Sciatic nerve (tissue), 1 donor: ENCODE data around the gene PCYT2. TPM values are rescaled to one million over a fixed set of nuclear protein-coding genes. Genes with fewer than 3 reads are reported as not detected.

Experiments used
- total RNA-seq: library from RNA; stranded (reverse); fragmentation: NEBNext Ultra II Directional; extraction: Animal tissue kit (Norgen Biotek cat#: 25700); gene quantifications from one replicate; pipeline ENCODE4 v1.2.1, GENCODE V29; 2021
- donor health status: DM: no; HTN: no; CAD: no.

Gene PCYT2
- total RNA-seq, 1 donor from 2014 or later, result 34.1 TPM

Other genes starting within 250 kb of the PCYT2 start
- 17.9 TPM for gene OXLD1, start 244.8 kb downstream of the PCYT2 start, total RNA-seq
- 10.2 TPM for gene CCDC137, start 244.7 kb downstream of the PCYT2 start, total RNA-seq
- 31.8 TPM for gene ARL16, start 227.6 kb downstream of the PCYT2 start, total RNA-seq
- 79.8 TPM for gene HGS, start 227.4 kb downstream of the PCYT2 start, total RNA-seq
- gene MRPL12, start 208.0 kb downstream of the PCYT2 start, total RNA-seq, result 23.6 TPM
- gene SLC25A10, start 199.1 kb downstream of the PCYT2 start, total RNA-seq, result 23.0 TPM
- 7.8 TPM for gene GCGR, start 107.2 kb downstream of the PCYT2 start, total RNA-seq
- gene MCRIP1, start 78.1 kb downstream of the PCYT2 start, total RNA-seq, result 91.5 TPM
- not detected for gene PPP1R27, start 76.3 kb downstream of the PCYT2 start, total RNA-seq
- 248 TPM for gene P4HB, start 50.9 kb downstream of the PCYT2 start, total RNA-seq
- gene ARHGDIA, start 40.1 kb downstream of the PCYT2 start, total RNA-seq, result 387 TPM
- 45.9 TPM for gene ALYREF, start 19.8 kb downstream of the PCYT2 start, total RNA-seq
- 58.2 TPM for gene ANAPC11, start 19.7 kb downstream of the PCYT2 start, total RNA-seq
- gene NPB, start 9.2 kb downstream of the PCYT2 start, total RNA-seq, result 0.80 TPM
- 17.7 TPM for gene SIRT7, start 6.8 kb upstream of the PCYT2 start, total RNA-seq
- 27.8 TPM for gene MAFG, start 16.3 kb upstream of the PCYT2 start, total RNA-seq
- 8.0 TPM for gene PYCR1, start 25.9 kb upstream of the PCYT2 start, total RNA-seq
- gene MYADML2, start 35.8 kb upstream of the PCYT2 start, total RNA-seq, result not detected
- not detected for gene NOTUM, start 49.8 kb upstream of the PCYT2 start, total RNA-seq
- 32.5 TPM for gene ASPSCR1, start 66.2 kb upstream of the PCYT2 start, total RNA-seq
- 33.6 TPM for gene CENPX, start 111.5 kb upstream of the PCYT2 start, total RNA-seq
- 8.6 TPM for gene LRRC45, start 111.9 kb upstream of the PCYT2 start, total RNA-seq
- gene RAC3, start 120.3 kb upstream of the PCYT2 start, total RNA-seq, result 4.0 TPM
- gene DCXR, start 126.3 kb upstream of the PCYT2 start, total RNA-seq, result 80.0 TPM
- gene RFNG, start 140.4 kb upstream of the PCYT2 start, total RNA-seq, result 42.4 TPM
- gene GPS1, start 140.5 kb upstream of the PCYT2 start, total RNA-seq, result 68.2 TPM
- gene DUS1L, start 154.4 kb upstream of the PCYT2 start, total RNA-seq, result 57.1 TPM
- 280 TPM for gene FASN, start 186.8 kb upstream of the PCYT2 start, total RNA-seq